GM19455 (cell line): ENCODE data around the gene POLE.
"Not testable (repeated sequence)": the region's sequence is repeated elsewhere in the genome, so short reads cannot be mapped to it uniquely, and the experiment has no call there.

Experiments used
- ATAC-seq: cut with Tn5 transposase; IDR thresholded peaks from one replicate; pipeline ENCODE4 v1.9.1; 2021; ENCODE audit not compliant: unreplicated experiment

Gene POLE

DNA sequence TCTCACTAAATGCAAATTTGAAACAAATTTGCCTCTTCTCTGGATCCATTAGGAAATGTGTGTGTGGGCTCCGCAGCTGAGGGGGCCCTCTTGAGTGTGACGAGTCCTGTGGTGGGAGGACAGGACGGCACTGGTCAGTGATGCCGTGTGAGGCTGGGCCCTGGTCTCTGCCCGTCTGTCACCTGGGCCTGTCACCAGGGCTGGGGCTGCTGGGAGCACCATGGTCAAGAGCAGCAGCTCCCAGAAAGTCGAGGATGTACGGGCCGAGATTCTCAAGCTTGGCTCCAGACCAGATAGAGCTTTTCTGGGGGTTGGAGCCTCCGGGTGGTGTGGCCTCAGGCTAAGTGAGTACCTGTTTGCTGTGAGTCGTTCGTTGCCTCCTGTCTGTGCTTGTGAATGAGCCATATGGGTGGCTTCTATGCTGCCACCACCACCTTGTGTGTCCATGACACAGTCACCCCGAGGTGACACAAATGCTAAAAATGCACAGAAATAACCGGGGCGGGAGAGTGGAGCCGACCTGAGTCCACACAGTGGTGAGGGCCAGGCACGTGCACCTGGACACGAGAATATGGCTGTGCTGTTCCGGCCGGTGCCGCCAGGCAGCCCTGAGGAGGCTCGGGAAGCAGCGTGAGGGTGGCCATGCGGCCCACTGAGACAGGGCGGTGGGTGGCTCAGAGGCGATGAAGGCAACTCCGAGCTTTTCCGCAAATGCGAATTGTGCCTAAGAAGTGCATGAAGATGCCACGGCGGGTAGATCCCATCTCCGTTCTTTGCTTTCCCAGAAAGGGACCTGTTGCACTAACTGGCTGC, 32.2 kb upstream of the POLE start:
- no peak for ATAC-seq

DNA sequence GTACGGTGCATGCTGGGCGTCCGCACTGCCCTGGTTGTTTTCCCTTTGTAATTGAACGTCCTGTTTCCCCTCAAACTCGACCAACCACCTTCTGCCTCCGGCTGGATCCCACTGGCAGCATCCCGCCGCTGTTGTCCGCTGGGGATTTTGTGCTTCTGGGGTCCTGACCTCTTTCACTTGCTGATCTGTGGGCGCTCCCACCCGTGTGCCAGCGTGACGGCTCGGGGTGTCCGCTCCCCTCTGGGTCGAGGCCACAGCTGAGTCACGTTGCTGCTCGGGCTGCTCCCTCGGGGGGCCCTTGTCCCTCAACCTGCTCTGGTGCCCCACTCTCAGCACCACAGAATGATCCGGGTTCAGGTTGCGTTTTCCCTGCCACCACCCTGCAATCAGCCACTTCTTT, 31.5 kb upstream of the POLE start:
- ATAC-seq = no peak

DNA sequence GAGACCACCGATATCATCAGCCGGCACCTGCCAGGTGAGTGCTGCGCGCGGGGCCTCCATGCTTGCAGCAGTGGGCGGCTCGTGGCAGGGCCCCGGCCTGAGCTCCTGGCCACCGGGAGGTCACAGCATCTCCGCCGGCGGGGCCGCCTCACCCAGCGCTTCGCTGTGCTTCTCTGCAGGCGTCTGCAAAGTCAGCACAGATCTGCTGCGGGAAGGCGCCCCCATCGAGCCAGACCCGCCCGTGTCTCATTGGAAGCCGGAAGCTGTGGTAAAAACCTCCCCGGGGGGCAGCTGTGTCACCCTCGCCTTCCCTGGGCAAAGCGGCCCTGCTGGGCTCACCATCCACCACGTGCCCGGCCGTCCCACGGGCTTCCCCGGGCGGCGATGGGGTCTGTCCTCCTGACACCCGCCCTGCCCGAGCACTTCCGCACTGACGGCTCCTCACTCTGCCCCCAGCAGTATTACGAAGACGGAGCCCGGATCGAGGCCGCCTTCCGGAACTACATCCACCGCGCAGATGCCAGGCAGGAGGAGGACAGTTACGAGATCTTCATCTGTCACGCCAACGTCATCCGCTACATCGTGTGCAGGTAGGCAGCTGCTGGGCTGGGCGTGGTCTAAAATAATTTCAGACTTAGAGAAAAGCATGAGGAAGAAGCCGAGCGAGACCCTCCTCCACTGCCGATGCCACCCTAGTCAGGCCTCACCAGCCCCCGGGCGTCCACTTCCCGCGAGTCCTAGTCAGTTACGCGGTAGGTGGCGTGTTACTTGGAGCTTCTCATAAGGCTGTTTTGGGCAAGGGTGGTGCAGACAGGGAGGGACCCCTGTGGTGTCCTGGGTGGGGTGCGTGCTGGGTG, 30.6 kb upstream of the POLE start:
- ATAC-seq = no peak

DNA sequence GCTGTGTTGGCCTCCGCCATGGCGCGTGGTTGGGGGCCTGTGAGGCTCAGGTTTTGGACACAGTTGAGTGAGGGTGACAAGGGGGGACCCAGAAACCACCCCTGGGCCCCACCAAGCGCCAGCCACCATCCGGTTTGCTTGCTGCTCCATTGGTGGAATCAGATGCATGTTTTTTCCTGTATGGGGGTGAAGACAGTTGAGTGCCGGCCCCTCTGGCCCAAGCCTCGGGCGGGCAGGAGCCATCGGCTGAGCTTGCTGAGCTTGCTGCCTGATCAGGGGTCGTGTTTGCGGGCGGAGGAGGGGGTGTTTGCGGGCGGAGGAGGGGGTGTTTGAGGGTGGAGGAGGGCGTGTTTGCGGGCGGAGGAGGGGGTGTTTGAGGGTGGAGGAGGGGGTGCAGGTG, 29.9 kb upstream of the POLE start:
- no peak for ATAC-seq

DNA sequence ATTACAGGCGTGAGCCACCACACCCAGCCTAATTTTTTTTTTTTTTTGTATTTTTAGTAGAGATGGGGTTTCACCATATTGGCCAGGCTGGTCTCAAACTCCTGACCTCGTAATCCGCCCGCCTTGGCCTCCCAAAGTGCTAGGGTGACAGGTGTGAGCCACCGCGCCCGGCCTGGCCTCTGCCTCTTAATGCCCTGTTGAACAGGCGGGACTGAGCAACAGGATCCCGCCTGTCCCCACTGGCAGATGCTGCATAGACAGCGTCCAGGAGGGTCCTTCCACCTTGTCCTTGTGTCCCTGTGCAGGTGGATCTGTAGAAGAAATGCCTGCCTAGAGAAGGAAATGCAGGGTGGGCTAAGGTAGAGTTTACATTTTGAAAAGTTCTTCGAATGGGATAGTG, 29.2 kb upstream of the POLE start:
- no peak for ATAC-seq

DNA sequence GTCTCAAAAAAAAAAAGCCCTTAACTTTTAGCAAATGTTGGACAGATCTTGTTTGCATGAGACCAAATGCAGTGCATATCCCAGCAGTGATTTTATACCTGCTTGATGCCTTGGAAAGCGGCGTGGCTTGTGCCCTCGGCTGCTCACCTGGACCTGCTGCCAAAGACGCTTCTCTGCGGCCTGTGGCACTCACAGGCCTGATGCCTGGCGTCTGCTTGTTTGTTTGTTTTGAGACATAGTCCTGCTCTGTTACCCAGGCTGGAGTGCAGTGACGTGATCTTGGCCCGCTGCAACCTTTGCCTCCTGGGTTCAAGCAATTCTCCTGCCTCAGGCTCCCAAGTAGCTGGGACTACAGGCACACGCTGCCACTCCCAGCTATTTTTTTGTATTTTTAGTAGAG, 28.7 kb upstream of the POLE start:
- no peak for ATAC-seq

DNA sequence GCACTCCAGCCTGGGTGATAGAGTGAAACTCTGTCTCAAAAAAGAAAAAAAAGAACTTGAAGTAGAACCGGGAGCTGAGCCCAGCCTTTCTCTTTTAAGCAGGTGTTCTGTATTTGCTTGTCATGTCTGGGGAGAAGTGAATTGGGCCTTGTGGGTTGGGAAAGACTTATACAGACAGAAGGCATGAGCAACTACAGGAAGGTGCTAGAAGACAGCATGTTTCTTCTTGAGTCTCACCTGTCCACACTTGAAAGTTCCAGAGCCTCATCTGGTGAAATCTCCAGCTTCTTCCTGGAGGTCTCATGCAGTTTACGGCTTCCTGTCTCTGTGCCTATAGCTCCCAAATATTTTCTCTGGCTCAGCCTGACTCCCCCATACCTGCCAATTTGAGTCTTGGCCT, 26.0 kb upstream of the POLE start:
- no peak for ATAC-seq

DNA sequence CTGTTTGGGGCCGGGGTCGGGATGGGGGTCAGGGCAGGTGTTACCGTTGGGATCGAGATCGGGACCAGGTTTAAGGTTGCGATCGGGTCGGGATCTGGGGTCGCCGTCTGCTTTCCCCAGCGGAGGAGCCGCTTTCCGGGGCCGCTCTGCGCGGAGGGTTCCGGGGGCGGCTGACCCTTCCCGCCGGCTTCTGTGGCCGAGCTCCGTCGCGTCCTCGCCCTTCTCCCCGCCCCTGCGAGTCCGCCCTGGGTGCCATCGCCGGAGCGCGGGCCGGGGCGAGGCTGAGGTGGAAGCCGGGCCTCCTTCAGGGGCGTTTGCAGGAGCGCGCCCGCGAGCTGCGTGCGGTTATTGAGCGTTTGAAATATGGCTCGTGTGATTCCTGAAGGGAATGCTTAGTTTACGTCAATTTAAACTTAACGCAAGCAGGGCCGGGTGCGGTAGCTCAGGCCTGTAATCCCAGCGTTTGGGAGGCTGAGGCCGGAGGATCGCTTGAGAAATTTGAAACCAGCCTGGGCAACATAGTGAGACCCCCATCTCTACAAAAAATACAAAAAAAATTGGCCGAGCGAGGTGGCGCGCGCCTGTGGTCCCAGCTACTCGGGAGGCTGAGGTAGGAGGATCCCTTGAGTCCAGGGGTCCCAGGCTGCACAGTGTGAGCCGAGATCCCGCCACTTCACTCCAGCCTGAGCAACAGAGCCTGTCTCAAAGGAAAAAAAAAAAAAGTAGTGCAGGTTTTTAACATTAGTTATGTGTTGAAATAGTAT, 24.1 kb upstream of the POLE start:
- peak; percentile 26 for ATAC-seq

DNA sequence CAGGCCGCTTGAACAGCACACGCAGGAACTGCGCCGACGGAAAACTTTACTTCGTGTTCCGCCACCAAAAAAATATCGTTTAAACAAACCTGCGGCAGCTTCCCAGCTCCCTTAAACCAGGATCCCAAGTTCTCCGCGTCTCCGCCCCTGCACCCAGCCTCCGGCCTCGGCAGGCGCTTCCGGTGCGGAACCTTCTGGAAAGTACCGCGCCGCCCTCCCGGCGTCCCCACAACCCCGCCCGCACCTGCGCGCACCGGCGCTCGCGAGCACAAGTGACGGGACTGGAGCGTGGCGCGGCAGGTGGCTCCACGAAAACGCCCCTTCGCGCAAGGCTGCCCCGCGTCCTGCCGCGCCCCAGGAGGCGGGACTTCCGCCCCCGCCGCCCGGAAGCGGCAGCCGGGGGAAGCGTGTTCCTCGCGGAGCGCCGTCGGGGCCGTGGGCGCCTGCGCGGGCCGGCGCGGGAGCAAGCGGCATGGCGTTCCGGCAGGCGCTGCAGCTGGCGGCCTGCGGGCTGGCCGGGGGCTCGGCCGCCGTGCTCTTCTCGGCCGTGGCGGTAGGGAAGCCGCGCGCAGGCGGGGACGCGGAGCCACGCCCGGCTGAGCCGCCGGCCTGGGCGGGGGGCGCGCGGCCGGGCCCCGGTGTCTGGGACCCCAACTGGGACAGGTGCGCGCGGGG, 23.4 kb upstream of the POLE start, which contains the start of gene PGAM5:
PGAM5 (plus strand) TSS at position 438 of the 675 bp plus-strand sequence; CDS start at position 473, 35 bp downstream.
- peak; percentile 88 for ATAC-seq

DNA sequence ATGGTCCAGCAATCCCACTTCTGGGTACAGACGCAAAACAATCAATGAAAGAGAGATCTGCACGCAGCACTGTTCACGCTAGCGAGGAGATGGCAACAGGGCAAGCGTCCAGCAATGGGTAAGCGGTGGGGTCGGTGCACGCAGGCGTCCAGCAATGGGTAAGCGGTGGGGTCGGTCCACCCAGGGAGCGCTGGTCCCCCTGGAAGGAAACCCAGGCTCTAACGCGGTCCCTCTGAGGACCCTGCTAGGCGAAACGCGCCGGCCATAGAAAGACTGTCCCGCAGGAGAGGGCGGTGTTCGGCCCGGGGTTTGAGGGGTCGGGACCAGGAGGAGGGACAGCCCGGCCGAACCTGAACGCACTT, 22.9 kb upstream of the POLE start:
- ATAC-seq = peak; percentile 31

DNA sequence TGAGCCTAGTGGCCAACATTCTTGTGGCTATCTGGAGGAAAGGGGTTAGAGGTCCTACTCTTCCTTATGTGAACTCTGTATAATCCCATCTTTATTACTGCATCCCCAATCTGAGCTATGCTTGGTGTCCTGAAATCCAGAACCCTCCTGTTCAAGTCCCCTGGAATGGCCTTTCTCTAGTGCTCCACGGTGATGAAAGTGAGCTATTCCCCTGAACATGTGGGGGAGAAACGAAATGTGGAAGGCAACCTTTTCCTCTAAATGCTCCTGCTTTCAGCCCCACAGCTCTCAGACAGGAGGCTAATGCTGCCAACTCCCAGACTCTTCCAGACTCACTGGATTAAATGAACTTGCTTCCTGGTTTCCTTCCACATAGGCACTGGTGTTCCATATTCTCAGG, 21.0 kb upstream of the POLE start:
- ATAC-seq = no peak

DNA sequence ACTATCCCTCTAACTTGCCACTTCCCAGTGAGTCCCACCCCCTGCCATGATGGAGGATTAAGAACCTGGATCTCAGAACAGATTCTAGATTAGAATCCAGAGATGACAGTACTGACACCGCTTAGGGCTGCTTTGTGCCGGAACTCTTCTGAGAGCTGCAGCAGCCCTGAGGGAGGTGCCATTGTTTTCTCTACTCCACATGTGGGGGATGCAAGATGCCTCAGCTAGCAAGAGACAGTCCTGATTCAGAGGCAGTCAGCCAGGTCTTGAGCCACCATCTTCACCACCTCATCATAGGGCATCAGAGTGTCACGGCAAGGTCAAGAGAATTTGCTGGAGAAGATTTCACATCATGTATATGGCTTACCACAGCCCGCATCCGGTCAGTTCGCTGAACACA, 20.1 kb upstream of the POLE start:
- no peak for ATAC-seq

DNA sequence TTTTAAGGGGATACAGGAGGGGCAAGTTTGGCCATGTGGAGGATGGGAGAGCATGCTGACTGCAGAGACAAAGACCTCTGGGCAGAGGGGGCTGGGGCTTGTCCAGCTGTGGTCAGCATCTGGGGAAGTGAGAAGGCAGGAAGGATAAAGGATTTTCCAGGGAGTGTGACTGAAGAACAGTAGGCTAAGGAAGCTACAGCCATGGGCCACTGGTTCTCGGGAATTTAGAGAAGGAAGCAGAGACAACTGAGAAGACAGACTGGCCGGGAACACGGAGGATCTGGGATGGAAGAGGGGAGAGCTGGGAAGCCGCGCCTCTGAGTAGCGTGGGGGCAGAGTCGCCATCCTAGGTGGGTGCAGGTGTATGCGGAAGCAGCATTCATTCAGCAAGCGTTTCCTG, 16.5 kb upstream of the POLE start:
- ATAC-seq = no peak

DNA sequence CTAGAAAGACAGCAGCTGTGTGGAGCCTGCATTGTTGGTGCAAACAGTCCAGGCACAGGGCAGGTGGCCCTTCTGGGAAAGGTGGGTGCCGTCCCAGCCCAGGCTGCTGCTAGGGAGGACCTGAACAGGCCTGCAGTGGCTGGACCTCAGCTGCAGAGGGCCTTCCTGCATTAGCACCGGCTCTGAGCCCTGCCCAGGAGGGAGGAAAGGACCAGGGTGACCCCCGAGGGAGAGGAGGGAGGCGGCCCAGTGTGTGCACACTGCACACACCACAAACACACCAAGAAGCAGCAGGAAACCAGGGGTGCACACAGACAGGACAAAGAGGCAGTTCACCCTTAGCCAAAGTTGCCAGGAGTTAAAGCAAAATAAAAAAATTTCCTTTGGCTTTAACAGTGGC, 15.5 kb upstream of the POLE start:
- no peak for ATAC-seq

DNA sequence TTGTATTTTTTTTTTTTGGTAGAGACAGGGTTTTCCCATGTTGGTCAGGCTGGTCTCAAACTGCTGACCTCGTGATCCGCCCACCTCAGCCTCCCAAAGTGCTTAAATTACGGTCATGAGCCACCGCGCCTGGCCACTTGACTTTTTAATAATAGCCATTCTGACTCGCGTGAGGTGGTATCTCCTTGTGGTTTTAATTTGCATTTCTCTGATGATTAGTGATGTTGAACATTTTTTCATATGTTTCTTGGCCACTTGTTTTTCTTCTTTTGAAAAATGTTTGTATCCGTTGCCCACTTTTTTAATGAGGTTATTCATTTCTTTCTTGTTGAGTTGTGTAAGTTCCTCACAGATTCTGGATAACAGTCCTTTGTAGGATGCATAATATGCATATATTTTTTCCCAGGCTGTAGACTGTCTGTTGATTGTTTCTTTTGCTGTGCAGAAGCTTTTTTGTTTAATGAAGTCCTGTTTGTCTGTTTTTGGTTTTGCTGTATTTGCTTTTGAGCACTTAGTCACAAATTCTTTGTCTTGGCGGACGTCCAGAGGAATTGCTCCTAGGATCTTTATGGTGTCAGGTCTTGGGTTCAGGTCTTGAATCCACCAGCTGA, 13.2 kb upstream of the POLE start:
- no peak for ATAC-seq

DNA sequence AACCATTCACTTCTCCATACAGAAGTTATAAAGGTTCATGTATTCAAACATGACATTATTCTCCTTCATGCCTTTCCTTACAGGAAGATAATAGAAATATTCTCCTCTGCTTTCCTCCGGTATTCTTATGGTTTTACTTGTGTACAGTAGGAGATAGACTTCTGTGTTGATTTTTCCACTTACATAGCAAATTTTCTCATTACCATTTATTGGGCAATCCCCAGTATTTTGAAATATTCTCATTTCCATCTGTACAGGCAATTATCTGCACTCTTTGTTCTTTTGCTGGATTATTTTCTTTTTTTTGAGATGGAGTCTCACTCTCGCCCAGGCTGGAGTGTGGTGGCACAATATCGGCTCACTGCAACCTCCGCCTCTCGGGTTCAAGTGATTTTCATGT, 11.2 kb upstream of the POLE start:
- ATAC-seq = no peak

DNA sequence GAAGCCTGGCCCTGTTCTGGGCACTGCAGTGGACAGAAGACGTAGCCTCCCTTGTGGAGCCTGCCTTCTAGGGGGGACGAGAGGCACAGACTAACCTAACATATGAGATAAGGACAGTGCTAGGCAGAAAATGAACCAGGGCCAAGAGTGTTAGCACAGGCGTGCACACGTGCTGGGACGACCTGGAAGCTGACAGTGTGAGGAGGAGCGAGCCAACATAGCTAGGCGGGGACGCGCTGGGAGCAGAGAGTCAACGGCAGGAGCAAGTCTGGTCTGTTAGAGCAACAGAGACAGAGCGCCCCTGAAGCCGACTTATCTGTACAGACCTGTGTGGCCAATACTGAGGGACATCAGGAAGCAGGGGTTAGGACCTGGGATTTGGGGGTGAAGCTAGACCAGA, 8.3 kb upstream of the POLE start:
- no peak for ATAC-seq

DNA sequence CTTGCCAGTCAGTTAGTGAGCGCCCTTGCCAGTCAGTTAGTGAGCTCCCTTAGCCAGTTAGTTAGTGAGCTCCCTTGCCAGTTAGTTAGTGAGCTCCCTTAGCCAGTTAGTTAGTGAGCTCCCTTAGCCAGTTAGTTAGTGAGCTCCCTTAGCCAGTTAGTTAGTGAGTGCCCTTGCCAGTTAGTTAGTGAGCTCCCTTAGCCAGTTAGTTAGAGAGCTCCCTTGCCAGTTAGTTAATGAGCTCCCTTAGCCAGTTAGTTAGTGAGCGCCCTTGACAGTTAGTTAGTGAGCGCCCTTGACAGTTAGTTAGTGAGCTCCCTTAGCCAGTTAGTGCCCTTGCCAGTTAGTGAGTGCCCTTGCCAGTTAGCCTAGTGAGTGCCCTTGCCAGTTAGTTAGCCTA, 7.7 kb upstream of the POLE start:
- not testable (repeated sequence) for ATAC-seq

DNA sequence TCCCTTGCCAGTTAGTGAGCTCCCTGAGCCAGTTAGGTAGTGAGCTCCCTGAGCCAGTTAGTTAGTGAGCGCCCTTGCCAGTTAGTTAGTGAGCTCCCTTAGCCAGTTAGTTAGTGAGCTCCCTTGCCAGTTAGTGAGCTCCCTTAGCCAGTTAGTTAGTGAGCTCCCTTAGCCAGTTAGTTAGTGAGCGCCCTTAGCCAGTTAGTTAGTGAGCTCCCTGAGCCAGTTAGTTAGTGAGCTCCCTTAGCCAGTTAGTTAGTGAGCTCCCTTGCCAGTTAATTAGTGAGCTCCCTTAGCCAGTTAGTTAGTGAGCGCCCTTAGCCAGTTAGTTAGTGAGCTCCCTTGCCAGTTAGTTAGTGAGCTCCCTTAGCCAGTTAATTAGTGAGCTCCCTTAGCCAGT, 4.9 kb upstream of the POLE start:
- not testable (repeated sequence) for ATAC-seq

DNA sequence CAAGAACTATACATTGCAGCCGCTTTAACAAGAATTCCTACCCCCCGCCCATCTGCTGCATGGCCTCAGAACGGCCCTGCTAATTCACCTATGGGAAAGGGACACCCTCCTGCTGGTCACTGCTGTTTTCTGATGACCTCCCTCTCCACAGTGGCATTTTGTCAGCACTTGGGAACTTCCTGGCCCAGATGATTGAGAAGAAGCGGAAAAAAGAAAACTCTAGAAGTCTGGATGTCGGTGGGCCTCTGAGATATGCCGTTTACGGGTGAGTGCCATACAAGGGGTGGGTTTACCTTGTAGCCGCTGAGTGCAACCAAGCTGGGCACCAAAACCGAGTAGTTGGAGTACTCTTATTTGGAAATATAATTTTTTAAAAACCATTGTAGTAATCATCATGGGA, 3.0 kb upstream of the POLE start:
- no peak for ATAC-seq

DNA sequence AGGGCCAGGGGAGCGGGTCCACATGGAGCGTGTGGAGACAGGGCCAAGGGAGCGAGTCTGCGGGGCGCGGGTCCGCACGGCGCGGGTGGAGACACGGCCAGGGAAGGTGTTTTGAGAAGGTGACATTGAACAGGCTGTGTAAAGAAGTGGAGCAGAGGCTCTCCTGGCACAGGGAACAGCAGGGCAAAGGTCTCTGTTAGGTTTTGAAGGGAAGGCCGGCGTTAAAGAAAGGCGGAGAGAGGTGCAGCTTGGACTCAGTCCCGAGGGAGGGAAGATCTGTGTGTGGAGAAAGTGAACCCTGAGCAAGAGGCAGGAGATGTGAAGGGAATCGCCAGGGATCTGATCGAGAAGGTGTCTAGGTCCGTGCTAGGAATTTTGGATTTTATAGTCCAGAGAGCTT, 2.1 kb upstream of the POLE start:
- ATAC-seq = no peak
